Cardiac muscle cell (in vitro differentiated cells and primary cell): ENCODE measurements around the gene CARF. TPM values are rescaled to one million over a fixed set of nuclear protein-coding genes. Genes with fewer than 3 reads are reported as not detected.

ENCODE experiments used
- DNase-seq, 2 donors: peaks; one replicate each; pipeline versions ENCODE4 v3.0.0 to v3.0.0-alpha.2; 2010 to 2017; ENCODE audit warnings: low read depth in 1 of 2, low spot score in 1 of 2
- H3K27ac ChIP-seq: fragments of 200-600 bp; sonication (generic); 2 replicates; pipeline ENCODE4 v1.5.1; 2016
- H3K27me3 ChIP-seq: fragments of 200-600 bp; sonication (generic); 2 replicates; pipeline ENCODE4 v1.6.0; 2016; ENCODE audit warnings: control low read depth
- H3K36me3 ChIP-seq: fragments of 200-600 bp; sonication (generic); 2 replicates; pipeline ENCODE4 v1.5.1; 2016; ENCODE audit warnings: control low read depth
- H3K4me1 ChIP-seq: fragments of 200-600 bp; sonication (generic); 2 replicates; pipeline ENCODE4 v1.8.1; 2017; ENCODE audit warnings: low read depth, mild to moderate bottlenecking, mixed run types
- H3K4me3 ChIP-seq: fragments of 200-600 bp; sonication (generic); 2 replicates; pipeline ENCODE4 v1.5.1; 2016; ENCODE audit warnings: mild to moderate bottlenecking
- H3K9me3 ChIP-seq: fragments of 200-600 bp; sonication (generic); 2 replicates; pipeline ENCODE4 v1.5.1; 2017; ENCODE audit warnings: low read depth, mild to moderate bottlenecking, control low read depth
- polyA plus RNA-seq: library from polyadenylated mRNA; unstranded; fragments of >200 nt; fragmentation: Nextera tagmentation; extraction: Ambion mirVana; gene quantifications from 2 replicates; pipeline ENCODE4 v1.2.1, GENCODE V29; 2016
- total RNA-seq: library from RNA; depleted of rRNA; stranded (reverse); fragments of >200 nt; gene quantifications from 2 replicates; pipeline ENCODE4 v1.2.3, GENCODE V29; 2016
- TF ChIP-seq, protein P1 (sequence below): IDR thresholded peaks from 2 replicates; pipeline ENCODE4 v1.5.1; 2012; ENCODE audit warnings: low read depth, mild to moderate bottlenecking, low read length

The CARF gene
- total and polyA plus RNA-seq, 2 experiments from 2014 or later, result 8.6 to 16.2 TPM

DNA sequence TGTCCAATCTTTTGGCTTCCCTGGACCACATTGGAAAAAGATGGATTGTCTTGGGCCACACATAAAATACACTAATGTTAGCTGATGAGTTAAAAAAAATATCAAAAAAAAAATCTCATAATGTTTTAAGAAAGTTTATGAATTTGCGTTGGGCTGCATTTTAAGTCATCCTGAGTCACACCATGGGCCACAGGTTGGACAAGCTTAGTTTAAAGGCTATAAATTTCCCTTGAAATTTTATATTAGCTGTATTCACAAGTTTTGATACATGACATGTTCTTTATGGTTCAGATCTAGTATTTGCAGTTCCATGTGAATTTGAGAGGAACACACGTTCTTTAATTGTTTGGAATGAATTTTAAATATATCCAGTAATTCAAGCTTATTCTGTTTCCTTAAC lies 21.9 kb downstream of the CARF start:
- no peak for DNase-seq
- TF ChIP-seq, protein P1, sequence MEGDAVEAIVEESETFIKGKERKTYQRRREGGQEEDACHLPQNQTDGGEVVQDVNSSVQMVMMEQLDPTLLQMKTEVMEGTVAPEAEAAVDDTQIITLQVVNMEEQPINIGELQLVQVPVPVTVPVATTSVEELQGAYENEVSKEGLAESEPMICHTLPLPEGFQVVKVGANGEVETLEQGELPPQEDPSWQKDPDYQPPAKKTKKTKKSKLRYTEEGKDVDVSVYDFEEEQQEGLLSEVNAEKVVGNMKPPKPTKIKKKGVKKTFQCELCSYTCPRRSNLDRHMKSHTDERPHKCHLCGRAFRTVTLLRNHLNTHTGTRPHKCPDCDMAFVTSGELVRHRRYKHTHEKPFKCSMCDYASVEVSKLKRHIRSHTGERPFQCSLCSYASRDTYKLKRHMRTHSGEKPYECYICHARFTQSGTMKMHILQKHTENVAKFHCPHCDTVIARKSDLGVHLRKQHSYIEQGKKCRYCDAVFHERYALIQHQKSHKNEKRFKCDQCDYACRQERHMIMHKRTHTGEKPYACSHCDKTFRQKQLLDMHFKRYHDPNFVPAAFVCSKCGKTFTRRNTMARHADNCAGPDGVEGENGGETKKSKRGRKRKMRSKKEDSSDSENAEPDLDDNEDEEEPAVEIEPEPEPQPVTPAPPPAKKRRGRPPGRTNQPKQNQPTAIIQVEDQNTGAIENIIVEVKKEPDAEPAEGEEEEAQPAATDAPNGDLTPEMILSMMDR, result no peak
- Histone ChIP-seq H3K27ac (no peak overlapping the region), H3K4me1 (no peaks in the 10 kb centered on the region), H3K27me3 (no peaks in the 10 kb centered on the region), H3K4me3 (no peak overlapping the region), H3K9me3 (no peaks in the 10 kb centered on the region), H3K36me3 (no peaks in the 10 kb centered on the region)

DNA sequence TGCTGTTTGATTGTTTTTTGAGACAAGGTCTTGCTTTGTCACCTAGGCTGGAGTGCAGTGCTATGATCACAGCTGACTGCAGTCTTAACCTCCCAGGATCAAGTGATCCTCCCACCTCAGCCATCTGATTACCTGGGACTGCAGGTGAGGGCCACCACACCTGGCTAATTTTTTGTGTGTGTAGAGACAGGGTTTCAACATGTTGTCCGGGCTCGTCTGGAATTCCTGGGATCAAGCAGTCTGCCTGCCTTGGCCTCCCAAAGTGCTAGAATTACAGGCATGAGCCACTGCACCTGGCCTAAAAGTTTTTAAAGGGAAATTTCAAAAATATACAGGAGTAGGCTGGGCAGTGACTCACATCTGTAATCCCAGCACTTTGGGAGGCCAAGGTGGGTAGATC lies 22.4 kb downstream of the CARF start:
- Histone ChIP-seq H3K36me3 (no peaks in the 10 kb centered on the region), H3K27me3 (no peaks in the 10 kb centered on the region), H3K27ac (no peak overlapping the region), H3K9me3 (no peaks in the 10 kb centered on the region), H3K4me3 (no peak overlapping the region), H3K4me1 (no peaks in the 10 kb centered on the region)
- TF ChIP-seq, protein P1, result no peak
- DNase-seq, result no peak

DNA sequence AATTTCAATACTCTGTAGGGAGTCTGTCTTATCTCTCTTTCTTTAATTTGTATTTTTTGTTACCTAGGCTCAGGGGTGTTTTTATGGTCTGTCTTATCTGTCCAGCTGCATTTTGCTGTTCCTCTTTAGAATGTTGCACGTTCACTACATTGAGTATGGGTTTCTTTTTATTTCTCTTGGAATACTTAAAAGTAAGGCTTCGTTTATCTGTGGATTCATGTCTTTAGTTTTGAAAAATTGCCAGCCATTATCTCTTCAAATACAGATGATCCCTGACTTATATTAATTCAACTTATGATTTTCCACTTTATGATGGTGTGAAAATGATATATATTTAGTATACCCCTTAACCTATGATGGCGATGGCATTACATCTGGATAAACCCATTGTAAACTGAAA lies 26.9 kb downstream of the CARF start:
- H3K27me3 ChIP-seq, result no peaks in the 10 kb centered on the region
- TF ChIP-seq, protein P1, result no peak
- DNase-seq, result no peak
- no peak overlapping the region for H3K27ac ChIP-seq
- peaks cover 5% of the 10 kb centered on the region for H3K36me3 ChIP-seq
- H3K9me3 ChIP-seq, result no peaks in the 10 kb centered on the region
- no peaks in the 10 kb centered on the region for H3K4me1 ChIP-seq
- H3K4me3 ChIP-seq, result no peak overlapping the region

DNA sequence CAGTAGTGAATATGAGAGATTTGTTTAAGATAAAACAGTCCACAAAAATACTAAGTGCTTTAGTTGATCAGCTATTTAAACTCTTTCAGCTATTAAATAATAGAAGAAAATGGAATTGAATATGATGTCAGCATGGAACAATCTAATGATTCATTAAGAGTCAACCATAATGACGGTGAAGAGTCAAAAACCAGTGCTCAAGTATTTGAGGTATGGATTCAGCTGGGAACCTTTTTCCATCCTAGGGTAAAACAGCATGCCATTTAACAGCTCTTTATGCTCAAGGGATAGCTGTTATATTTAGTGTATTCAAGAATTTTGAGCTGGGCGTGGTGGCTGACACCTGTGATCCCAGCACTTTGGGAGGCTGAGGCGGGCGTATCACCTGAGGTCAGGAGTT lies 29.7 kb downstream of the CARF start:
- H3K27ac ChIP-seq, result no peak overlapping the region
- H3K4me1 ChIP-seq, result no peaks in the 10 kb centered on the region
- H3K9me3 ChIP-seq, result no peaks in the 10 kb centered on the region
- TF ChIP-seq, protein P1, result no peak
- H3K4me3 ChIP-seq, result no peak overlapping the region
- no peaks in the 10 kb centered on the region for H3K27me3 ChIP-seq
- peaks cover 10% of the 10 kb centered on the region for H3K36me3 ChIP-seq
- DNase-seq, result no peak

DNA sequence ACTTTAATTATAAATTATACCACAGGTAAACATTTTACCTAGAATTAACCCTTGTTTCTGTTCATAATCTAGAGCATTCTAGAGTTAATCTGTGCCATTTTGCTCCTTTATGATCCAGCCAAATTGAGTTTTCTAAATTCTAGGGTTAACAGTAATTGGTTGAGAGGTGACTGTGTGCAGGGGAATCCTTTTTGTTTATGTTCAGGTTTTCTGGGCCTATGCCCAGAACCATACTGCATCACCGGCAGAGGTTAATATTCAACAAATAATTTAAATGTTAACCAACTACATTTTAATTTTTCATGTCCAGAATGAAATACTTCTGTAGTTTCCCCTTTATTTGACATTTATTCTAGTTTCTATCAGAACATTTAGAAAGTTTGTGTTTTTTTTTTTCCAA lies 32.3 kb downstream of the CARF start:
- TF ChIP-seq, protein P1, result no peak
- no peaks in the 10 kb centered on the region for H3K27me3 ChIP-seq
- H3K4me1 ChIP-seq, result no peaks in the 10 kb centered on the region
- H3K9me3 ChIP-seq, result no peaks in the 10 kb centered on the region
- DNase-seq, result no peak
- H3K36me3 ChIP-seq, result peaks cover 10% of the 10 kb centered on the region
- no peak overlapping the region for H3K27ac ChIP-seq
- H3K4me3 ChIP-seq, result no peak overlapping the region

DNA sequence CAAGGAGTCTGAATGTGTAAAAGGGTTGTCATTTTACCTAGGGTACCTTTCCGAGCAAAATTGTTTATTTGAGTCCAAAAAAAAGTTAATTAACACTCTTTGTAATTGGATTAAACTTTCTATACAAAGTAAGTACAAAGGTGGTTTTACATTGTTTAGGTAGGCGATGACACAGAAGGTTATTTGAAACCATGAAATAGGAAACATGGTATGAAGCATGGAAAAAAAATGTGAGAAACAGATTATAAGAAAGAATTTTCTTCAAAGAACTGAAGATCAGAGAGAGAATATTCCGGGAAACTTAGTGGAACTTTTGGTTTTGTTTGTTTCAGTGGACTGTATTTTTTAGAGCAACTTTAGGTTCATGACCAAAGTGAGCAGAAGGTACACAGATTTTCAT lies 32.7 kb downstream of the CARF start:
- Histone ChIP-seq H3K36me3 (peaks cover 10% of the 10 kb centered on the region), H3K4me1 (no peaks in the 10 kb centered on the region), H3K9me3 (no peaks in the 10 kb centered on the region), H3K27ac (no peak overlapping the region), H3K4me3 (no peak overlapping the region), H3K27me3 (no peaks in the 10 kb centered on the region)
- DNase-seq, result no peak
- TF ChIP-seq, protein P1, result no peak
